Measurements from ENCODE around the gene ASAP3.
"Not testable (repeated sequence)": the region's sequence is repeated elsewhere in the genome, so short reads cannot be mapped to it uniquely, and the experiment has no call there.

ASAP3 gene

GRCh38 chr1:23394181-23394580 is 89.8 kb downstream of the ASAP3 start:
- no peak for FAIRE-seq

GRCh38 chr1:23393706-23394105 is 90.3 kb downstream of the ASAP3 start:
- no peak for FAIRE-seq

DNA sequence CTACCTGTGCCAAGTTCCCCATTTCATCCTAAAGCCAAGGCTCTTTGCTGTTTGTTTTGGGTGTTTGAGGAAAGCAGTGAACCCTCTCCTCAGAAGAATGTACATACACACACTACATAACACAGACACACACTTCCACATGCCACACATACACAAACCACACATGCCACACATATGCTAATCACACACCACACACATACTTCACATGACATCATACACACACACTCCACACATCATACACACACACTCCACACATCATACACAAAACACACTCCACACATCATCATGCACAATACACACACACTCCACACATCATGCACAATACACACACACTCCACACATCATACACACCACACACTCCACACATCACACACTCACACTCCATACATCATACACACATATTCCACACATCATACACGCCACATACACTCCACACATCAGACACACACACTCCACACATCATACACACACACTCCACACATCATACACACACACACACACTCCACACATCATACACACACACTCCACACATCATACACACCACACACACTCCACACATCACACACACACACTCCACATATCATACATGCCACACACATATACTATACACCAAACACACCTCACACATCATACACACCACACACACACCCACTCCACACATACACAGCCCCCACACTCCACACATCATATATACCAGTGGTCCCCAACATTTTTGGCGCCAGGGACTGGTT is 91.7 kb downstream of the ASAP3 start:
- FAIRE-seq = no peak

DNA sequence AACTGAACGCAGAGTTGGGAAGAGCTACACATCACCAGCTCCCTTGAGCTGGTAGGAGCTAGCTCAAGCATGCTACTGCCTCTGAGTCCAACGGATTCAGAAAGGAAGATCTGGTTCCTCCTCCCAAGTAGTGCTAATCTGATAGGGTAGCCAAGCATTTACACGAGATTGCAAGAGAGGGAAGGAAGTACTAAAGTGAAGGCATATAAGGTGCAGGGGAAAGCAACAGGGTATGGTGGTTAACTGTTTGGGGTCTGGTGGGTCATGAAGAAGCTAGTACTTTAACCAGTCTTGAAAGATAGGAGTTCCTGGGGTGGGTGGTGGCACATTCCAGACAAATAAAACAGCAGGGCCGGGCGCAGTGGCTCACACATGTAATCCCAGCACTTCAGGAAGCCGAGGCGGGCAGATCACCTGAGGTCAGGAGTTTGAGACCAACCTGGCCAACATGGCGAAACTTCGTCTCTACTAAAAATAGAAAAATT is 94.1 kb downstream of the ASAP3 start:
- FAIRE-seq = no peak

GRCh38 chr1:23387494-23387893 is 96.5 kb downstream of the ASAP3 start:
- FAIRE-seq = no peak

GRCh38 chr1:23385119-23385621 is 98.8 kb downstream of the ASAP3 start:
- FAIRE-seq = no peak

DNA sequence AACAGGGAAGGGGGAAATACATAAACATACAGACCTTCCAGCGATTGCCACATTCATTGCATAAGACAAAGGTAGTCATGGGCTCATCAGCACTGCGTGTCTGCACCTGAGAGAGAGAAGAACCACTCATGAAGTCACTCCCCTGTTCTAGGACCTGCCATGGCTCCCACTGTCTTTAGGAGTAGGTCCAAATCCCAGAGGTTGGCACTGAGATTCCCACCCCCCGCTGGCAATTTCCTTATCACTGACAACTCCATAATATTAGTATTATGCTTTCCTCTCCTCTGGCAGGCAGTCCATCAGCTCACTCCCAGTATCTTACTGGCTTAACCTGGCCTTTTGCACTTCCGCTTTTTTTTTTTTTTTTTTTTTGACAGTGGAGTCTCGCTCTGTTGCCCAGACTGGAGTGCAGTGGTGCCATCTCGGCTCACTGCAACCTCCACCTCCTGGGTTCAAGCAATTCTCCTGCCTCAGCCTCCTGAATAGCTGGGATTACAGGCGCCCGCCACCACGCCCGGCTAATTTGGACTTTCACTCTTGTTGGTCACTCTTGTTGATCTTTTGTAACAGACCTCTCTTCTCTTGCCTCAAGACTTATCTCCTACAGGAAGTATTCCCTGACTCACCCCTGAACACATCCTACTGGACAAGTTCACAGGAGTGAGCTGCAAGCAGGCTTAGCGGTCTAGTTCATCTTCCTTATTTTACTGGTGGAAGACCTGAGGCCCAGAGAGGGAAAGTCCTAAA is 99.5 kb downstream of the ASAP3 start:
- FAIRE-seq = no peak

- FAIRE-seq = no peak
Observed at GRCh38 chr1:23383577-23384311, 100.2 kb downstream of the ASAP3 start.

DNA sequence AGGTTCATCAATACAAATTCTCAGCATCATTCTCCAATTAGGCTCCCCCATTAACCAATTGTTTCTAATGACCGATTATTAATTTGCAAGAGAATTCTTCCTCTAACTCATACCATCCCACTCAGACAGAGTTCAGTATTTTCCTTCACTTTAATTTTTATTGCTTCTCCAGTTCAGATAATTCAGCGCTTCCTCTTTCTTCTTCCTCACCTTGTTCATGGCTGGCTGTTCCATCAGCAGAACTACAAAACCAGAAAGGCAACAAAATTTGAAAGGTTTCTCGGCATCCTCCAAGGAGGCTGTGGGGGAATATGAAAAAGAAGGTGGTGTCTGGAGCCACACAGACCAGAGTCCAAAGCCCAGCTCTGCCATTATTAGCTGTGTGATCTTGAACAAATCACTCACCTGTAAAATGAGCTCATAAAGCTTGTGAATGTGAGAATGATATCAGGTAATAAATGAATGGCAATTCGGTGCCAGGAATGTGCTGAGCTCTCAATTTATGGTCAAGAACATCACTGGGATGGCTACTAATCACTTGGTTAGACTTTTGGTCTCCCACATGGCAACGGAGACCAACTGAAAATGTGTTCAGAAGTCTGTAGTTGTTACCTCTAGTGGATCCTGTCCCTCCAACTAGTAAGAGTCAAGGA is 102.6 kb downstream of the ASAP3 start:
- FAIRE-seq = no peak

DNA sequence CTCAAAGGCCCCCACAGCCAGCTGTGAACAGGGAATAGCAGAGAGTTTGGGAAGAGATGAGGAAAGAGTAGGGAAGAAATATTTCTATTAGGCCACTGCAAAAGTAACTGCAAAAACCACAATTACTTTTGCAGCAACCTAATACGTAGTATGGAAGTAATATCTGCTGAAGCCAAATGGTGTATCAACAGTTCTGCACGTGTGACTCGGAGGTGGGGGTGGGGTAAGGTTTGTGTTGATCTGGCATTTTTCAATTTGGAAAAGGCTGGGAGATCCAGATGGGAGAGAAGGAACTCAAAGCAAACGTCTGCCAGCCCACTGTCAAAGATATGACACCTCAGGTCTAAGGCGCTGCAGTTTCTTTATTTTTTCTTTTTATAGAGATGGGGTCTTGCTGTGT is 103.3 kb downstream of the ASAP3 start:
- FAIRE-seq = no peak

GRCh38 chr1:23380236-23380635 is 103.7 kb downstream of the ASAP3 start:
- not testable (repeated sequence) for FAIRE-seq
